MM.1S (cell line): ENCODE data around the gene CFAP46.

Experiments
- DNase-seq: peaks from one replicate; pipeline ENCODE4 v3.0.0-alpha.2; 2015
- H2AFZ ChIP-seq: fragments of 300-600 bp; sonication (generic); 2 replicates; pipeline ENCODE4 v1.6.0; 2016; ENCODE audit warnings: antibody characterized with exemption, low read length
- H3F3A ChIP-seq: fragments of 300-600 bp; sonication (generic); 2 replicates; pipeline ENCODE4 v1.6.1; 2016; ENCODE audit warnings: mild to moderate bottlenecking, antibody characterized with exemption, low read length, moderate library complexity, mixed read lengths; ENCODE audit not compliant: insufficient read depth
- H3K27ac ChIP-seq: fragments of 300-600 bp; sonication (generic); 2 replicates; pipeline ENCODE4 v1.5.1; 2016; ENCODE audit warnings: mild to moderate bottlenecking, low read length
- H3K27me3 ChIP-seq: fragments of 300-600 bp; sonication (generic); replicated peaks from 2 replicates; pipeline ENCODE4 v1.6.0; 2016; ENCODE audit warnings: low read length; ENCODE audit not compliant: insufficient read depth
- H3K36me3 ChIP-seq: fragments of 300-600 bp; sonication (generic); replicated peaks from 2 replicates; pipeline ENCODE4 v1.6.1; 2016; ENCODE audit warnings: mild to moderate bottlenecking, low read length, mixed read lengths; ENCODE audit not compliant: insufficient read depth
- H3K4me1 ChIP-seq: fragments of 300-600 bp; sonication (generic); 2 replicates; pipeline ENCODE4 v1.6.1; 2016; ENCODE audit warnings: low read length, mixed read lengths
- H3K4me2 ChIP-seq: fragments of 300-600 bp; sonication (generic); 2 replicates; pipeline ENCODE4 v1.6.0; 2016; ENCODE audit warnings: low read depth, low read length
- H3K4me3 ChIP-seq: fragments of 300-600 bp; sonication (generic); 2 replicates; pipeline ENCODE4 v1.5.1; 2016; ENCODE audit warnings: low read length, mixed read lengths
- H3K79me2 ChIP-seq: fragments of 300-600 bp; sonication (generic); 2 replicates; pipeline ENCODE4 v1.6.1; 2016; ENCODE audit warnings: mixed run types, low read length, mixed read lengths
- H3K9ac ChIP-seq: fragments of 300-600 bp; sonication (generic); 2 replicates; pipeline ENCODE4 v1.6.1; 2016; ENCODE audit warnings: low read length, mixed read lengths
- H3K9me2 ChIP-seq: fragments of 300-600 bp; sonication (generic); replicated peaks from 2 replicates; pipeline ENCODE4 v1.6.1; 2016; ENCODE audit warnings: mild to moderate bottlenecking, low read length, mixed read lengths; ENCODE audit not compliant: insufficient read depth
- H3K9me3 ChIP-seq: fragments of 300-600 bp; sonication (generic); replicated peaks from 2 replicates; pipeline ENCODE4 v1.6.1; 2016; ENCODE audit warnings: mild to moderate bottlenecking, low read length, mixed read lengths; ENCODE audit not compliant: insufficient read depth
- H4K20me1 ChIP-seq: fragments of 300-600 bp; sonication (generic); 2 replicates; pipeline ENCODE4 v1.6.1; 2016; ENCODE audit warnings: mild to moderate bottlenecking, low read length, moderate library complexity, mixed read lengths; ENCODE audit not compliant: insufficient read depth
- EZH2 ChIP-seq: fragments of 300-600 bp; sonication (generic); optimal IDR thresholded peaks from 2 replicates; pipeline ENCODE3; 2017; ENCODE audit warnings: low read depth, mild to moderate bottlenecking, antibody characterized with exemption, low read length, mixed read lengths
- EZH2phosphoT487 ChIP-seq: fragments of 300-600 bp; sonication (generic); IDR thresholded peaks from 2 replicates; pipeline ENCODE4 v1.6.1; 2018; ENCODE audit warnings: antibody characterized with exemption, low read length
- TF ChIP-seq, protein P1 (sequence below): fragments of 300-600 bp; sonication (generic); IDR thresholded peaks from 2 replicates; pipeline ENCODE4 v1.5.1; 2016; ENCODE audit warnings: antibody characterized with exemption, low read length, mixed read lengths

The CFAP46 gene

GRCh38 chr10:132973903-132974241 is 31.5 kb upstream of the CFAP46 start:
- no peaks in the 10 kb centered on the region for H3K79me2 ChIP-seq
- no peaks in the 10 kb centered on the region for H3F3A ChIP-seq
- no peaks in the 10 kb centered on the region for H4K20me1 ChIP-seq
- no peak for DNase-seq
- H3K36me3 ChIP-seq, result no peaks in the 10 kb centered on the region
- TF ChIP-seq, protein P1, sequence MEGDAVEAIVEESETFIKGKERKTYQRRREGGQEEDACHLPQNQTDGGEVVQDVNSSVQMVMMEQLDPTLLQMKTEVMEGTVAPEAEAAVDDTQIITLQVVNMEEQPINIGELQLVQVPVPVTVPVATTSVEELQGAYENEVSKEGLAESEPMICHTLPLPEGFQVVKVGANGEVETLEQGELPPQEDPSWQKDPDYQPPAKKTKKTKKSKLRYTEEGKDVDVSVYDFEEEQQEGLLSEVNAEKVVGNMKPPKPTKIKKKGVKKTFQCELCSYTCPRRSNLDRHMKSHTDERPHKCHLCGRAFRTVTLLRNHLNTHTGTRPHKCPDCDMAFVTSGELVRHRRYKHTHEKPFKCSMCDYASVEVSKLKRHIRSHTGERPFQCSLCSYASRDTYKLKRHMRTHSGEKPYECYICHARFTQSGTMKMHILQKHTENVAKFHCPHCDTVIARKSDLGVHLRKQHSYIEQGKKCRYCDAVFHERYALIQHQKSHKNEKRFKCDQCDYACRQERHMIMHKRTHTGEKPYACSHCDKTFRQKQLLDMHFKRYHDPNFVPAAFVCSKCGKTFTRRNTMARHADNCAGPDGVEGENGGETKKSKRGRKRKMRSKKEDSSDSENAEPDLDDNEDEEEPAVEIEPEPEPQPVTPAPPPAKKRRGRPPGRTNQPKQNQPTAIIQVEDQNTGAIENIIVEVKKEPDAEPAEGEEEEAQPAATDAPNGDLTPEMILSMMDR, result no peak
- TF ChIP-seq EZH2phosphoT487 (no peak), EZH2 (no peak)
- no peak overlapping the region for H3K4me2 ChIP-seq
- H3K9me3 ChIP-seq, result no peaks in the 10 kb centered on the region; the same call in 1 of the 2 replicates
- H3K9me2 ChIP-seq, result no peaks in the 10 kb centered on the region
- H2AFZ ChIP-seq, result no peak overlapping the region
- no peak overlapping the region for H3K27ac ChIP-seq
- no peak overlapping the region for H3K9ac ChIP-seq
- H3K4me3 ChIP-seq, result no peak overlapping the region
- H3K27me3 ChIP-seq, result peaks cover 78% of the 10 kb centered on the region
- no peaks in the 10 kb centered on the region for H3K4me1 ChIP-seq

DNA sequence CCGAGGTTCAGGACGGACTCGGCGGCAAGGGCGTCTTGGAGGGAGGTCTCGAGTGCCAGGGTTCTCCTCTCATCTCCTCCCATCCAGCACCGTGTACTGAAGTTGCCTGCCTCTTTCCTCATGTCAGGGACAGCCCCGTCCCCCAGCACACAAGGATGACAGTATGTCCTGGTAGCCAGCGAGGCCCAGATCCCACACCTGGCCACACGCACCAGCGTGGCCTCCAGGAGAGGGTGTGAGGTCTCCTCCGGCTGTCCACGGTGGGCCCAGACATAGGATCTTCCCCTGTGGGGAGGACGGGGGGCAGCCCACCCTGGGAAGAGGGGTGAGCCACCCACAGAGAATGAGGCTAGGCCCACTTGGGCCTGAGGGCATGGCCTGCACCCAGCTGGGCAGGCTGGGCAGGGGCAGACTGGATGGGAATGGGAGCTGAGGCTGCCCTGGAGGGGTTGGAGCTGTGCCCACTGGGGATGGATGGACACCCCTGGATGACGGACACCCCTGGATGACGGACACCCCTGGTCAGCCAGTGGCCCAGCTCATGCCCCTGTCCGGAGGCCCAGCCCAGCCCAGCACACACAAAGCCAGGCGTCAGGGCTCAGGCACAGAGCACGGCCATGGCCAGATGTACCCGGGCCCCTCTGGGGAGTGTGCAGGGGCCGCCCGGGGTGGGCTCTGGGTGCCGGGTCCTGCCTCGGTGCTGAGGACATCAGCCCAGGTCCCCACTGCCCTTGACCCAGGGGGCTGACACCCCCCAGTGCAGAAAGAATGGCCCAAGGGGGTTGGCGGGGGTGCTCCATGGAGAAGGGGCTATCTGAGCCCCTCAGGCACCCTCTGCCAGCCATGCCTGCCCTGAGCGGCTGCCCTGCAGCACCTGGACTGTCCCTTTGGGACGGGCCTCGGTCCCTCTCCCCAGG is 30.9 kb upstream of the CFAP46 start:
- Histone ChIP-seq H2AFZ (no peak overlapping the region), H3K79me2 (no peaks in the 10 kb centered on the region), H3F3A (no peaks in the 10 kb centered on the region), H3K9me2 (no peaks in the 10 kb centered on the region), H3K9ac (no peak overlapping the region), H3K36me3 (no peaks in the 10 kb centered on the region), H3K27me3 (peaks cover 78% of the 10 kb centered on the region), H3K4me3 (no peak overlapping the region), H3K27ac (no peak overlapping the region), H3K9me3 (no peaks in the 10 kb centered on the region; the same call in 1 of the 2 replicates), H3K4me2 (no peak overlapping the region), H4K20me1 (no peaks in the 10 kb centered on the region), H3K4me1 (no peaks in the 10 kb centered on the region)
- DNase-seq, result no peak
- TF ChIP-seq EZH2phosphoT487, result no peak
- no peak for TF ChIP-seq EZH2
- TF ChIP-seq, protein P1, result no peak

DNA sequence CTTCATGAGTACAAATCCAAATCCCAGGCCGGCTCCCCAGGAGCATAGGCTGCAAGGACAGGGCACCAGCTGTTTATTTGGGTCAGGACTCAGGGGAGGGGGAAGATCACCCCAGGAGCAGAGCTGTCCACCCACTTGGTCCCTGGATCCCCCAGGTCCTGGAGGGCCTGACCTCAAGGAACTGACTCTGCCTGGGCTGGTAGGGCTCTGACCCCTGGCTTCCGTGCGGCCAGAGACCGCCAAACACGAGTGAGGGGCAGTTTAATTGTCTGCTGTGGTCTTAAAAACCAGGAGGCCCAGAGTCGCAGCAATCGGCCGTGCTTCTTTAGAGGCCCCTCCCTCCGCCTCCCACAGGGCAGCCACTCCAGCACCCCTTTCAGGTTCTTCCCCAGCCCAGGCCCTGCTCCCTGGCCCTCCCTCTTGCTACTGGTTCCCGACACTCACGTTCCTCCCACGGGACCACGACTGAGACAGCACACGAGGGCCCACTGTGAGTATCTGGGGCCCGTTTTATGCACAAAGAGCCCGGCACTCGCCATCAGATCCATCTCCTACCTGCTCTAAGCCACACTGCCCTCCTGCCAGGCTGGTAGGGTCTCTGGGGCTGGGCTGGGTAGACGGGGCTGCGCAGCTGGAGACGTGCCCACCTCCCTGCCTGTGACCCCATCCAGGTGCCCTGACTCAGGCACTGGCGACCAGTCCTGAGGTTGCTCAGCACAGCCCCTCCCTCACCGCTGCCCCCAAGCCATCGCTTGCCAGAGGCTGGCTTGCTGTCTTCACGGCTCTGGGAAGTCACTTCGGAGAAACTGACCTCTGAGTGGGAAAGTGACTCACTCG is 30.0 kb upstream of the CFAP46 start:
- no peak for DNase-seq
- no peak for TF ChIP-seq EZH2
- TF ChIP-seq, protein P1, result no peak
- TF ChIP-seq EZH2phosphoT487, result no peak
- Histone ChIP-seq H3K9ac (no peak overlapping the region), H3K79me2 (no peaks in the 10 kb centered on the region), H3K27me3 (peaks cover 77% of the 10 kb centered on the region), H2AFZ (no peak overlapping the region), H3K4me2 (no peak overlapping the region), H3K27ac (no peak overlapping the region), H3K4me3 (no peak overlapping the region), H3K9me3 (no peaks in the 10 kb centered on the region; the same call in 1 of the 2 replicates), H4K20me1 (no peaks in the 10 kb centered on the region), H3F3A (no peaks in the 10 kb centered on the region), H3K9me2 (no peaks in the 10 kb centered on the region), H3K4me1 (no peaks in the 10 kb centered on the region), H3K36me3 (no peaks in the 10 kb centered on the region)
